GM23248 (cell line): ENCODE results near the gene MAP3K4. TPM values are rescaled to one million over a fixed set of nuclear protein-coding genes. Genes with fewer than 3 reads are reported as not detected.

Experiments
- DNase-seq: peaks from one replicate; pipeline ENCODE4 v3.0.0-alpha.2; 2015
- H2AFZ ChIP-seq: fragments of 200-600 bp; sonication (generic); 2 replicates; pipeline ENCODE4 v1.6.1; 2016; ENCODE audit warnings: antibody characterized with exemption
- H3F3A ChIP-seq: fragments of 200-600 bp; sonication (generic); 2 replicates; pipeline ENCODE4 v1.6.1; 2016; ENCODE audit warnings: mild to moderate bottlenecking, antibody characterized with exemption, mixed run types; ENCODE audit not compliant: insufficient read depth
- H3K27ac ChIP-seq: fragments of 200-600 bp; sonication (generic); 2 replicates; pipeline ENCODE4 v1.5.1; 2016; ENCODE audit warnings: mild to moderate bottlenecking
- H3K27me3 ChIP-seq: fragments of 200-600 bp; sonication (generic); replicated peaks from 2 replicates; pipeline ENCODE4 v1.6.1; 2016; ENCODE audit warnings: mild to moderate bottlenecking; ENCODE audit not compliant: insufficient read depth
- H3K36me3 ChIP-seq: fragments of 200-600 bp; sonication (generic); 2 replicates; pipeline ENCODE4 v1.6.1; 2016; ENCODE audit warnings: low read depth, mild to moderate bottlenecking
- H3K4me1 ChIP-seq: fragments of 200-600 bp; sonication (generic); 2 replicates; pipeline ENCODE4 v1.6.1; 2016; ENCODE audit warnings: mild to moderate bottlenecking; ENCODE audit not compliant: insufficient read depth
- H3K4me2 ChIP-seq: fragments of 200-600 bp; sonication (generic); one replicate; pipeline ENCODE4 v1.6.1; 2016; ENCODE audit warnings: mild to moderate bottlenecking; ENCODE audit not compliant: unreplicated experiment
- H3K4me3 ChIP-seq: fragments of 200-600 bp; sonication (generic); 2 replicates; pipeline ENCODE4 v1.5.1; 2016; ENCODE audit warnings: mild to moderate bottlenecking
- H3K79me2 ChIP-seq: fragments of 200-600 bp; sonication (generic); 2 replicates; pipeline ENCODE4 v1.6.1; 2016; ENCODE audit warnings: mild to moderate bottlenecking; ENCODE audit not compliant: insufficient read depth
- H3K9ac ChIP-seq: fragments of 200-600 bp; sonication (generic); 2 replicates; pipeline ENCODE4 v1.6.1; 2016; ENCODE audit warnings: mild to moderate bottlenecking
- H3K9me2 ChIP-seq: fragments of 200-600 bp; sonication (generic); 2 replicates; pipeline ENCODE4 v1.6.1; 2016; ENCODE audit warnings: mixed run types, mild to moderate bottlenecking, moderate library complexity; ENCODE audit not compliant: insufficient read depth
- H3K9me3 ChIP-seq: fragments of 200-600 bp; sonication (generic); one replicate; pipeline ENCODE4 v1.6.1; 2017; ENCODE audit warnings: low read depth
- H4K20me1 ChIP-seq: fragments of 200-600 bp; sonication (generic); 2 replicates; pipeline ENCODE4 v1.6.0; 2016; ENCODE audit not compliant: insufficient read depth
- EZH2 ChIP-seq: fragments of 200-600 bp; sonication (generic); IDR thresholded peaks from 2 replicates; pipeline ENCODE4 v1.6.1; 2018; ENCODE audit warnings: antibody characterized with exemption, mild to moderate bottlenecking; ENCODE audit not compliant: insufficient read depth, poor library complexity, severe bottlenecking
- EZH2phosphoT487 ChIP-seq: fragments of 200-600 bp; sonication (generic); IDR thresholded peaks from 2 replicates; pipeline ENCODE4 v1.6.1; 2018; ENCODE audit warnings: antibody characterized with exemption, moderate library complexity, mild to moderate bottlenecking, low read depth; ENCODE audit not compliant: insufficient read depth
- WGBS, 2 experiments: methylation state at CpG; one replicate each; pipeline ENCODE4 v1.1.6; 2015 to 2017; ENCODE audit warnings: low lambda C conversion rate in 2 of 2, low coverage in 1 of 2; ENCODE audit errors: missing lambda C conversion rate in 2 of 2; 5-methylcytosine and 5-hydroxymethylcytosine counted together
- in situ Hi-C: fragments of 300-500 bp; cut with MboI; formaldehyde crosslinking; loops from 2 replicates; pipeline ENCODE4 v1.15.0; 2020
- polyA plus RNA-seq: library from polyadenylated mRNA; unstranded; fragments of >200 nt; fragmentation: Nextera tagmentation; extraction: Ambion mirVana; gene quantifications from 2 replicates; pipeline ENCODE4 v1.2.1, GENCODE V29; 2016
- total RNA-seq: library from RNA; depleted of rRNA; stranded (reverse); fragments of >200 nt; shearing (Covaris generic); gene quantifications from 2 replicates; pipeline ENCODE4 v1.2.3, GENCODE V29; 2014

MAP3K4 gene
- total and polyA plus RNA-seq, 2 experiments from 2014 or later, result 13.0 to 26.2 TPM

- Histone ChIP-seq H3K4me3 (no peak overlapping the region), H3K79me2 (peaks cover 20% of the 10 kb centered on the region; the same call in 1 of the 2 replicates), H3K9me3 (no peaks in the 10 kb centered on the region), H3K27ac (no peak overlapping the region), H3K9me2 (no peaks in the 10 kb centered on the region), H4K20me1 (no peaks in the 10 kb centered on the region), H3K4me2 (no peak overlapping the region), H3F3A (peaks cover 27% of the 10 kb centered on the region), H3K36me3 (peaks cover 74% of the 10 kb centered on the region), H3K4me1 (peaks cover 11% of the 10 kb centered on the region), H3K9ac (no peak overlapping the region), H3K27me3 (no peaks in the 10 kb centered on the region), H2AFZ (no peak overlapping the region)
- TF ChIP-seq EZH2 (no peak), EZH2phosphoT487 (no peak)
- 94 to 96% methylated on average over 5 of the region's 5 CpGs for WGBS, 2 experiments
- in situ Hi-C loops, result no loop called here
- DNase-seq, result no peak
Observed at GRCh38 chr6:161085246-161085645, 93.7 kb downstream of the MAP3K4 start.

GRCh38 chr6:161088676-161089328 lies 97.2 kb downstream of the MAP3K4 start:
- WGBS, 2 experiments, result 52 to 54% methylated on average over 2 of the region's 2 CpGs
- Histone ChIP-seq H3F3A (peaks cover 29% of the 10 kb centered on the region), H3K4me3 (no peak overlapping the region), H3K79me2 (peaks cover 6% of the 10 kb centered on the region; the same call in 1 of the 2 replicates), H3K9me3 (no peaks in the 10 kb centered on the region), H3K4me1 (peaks cover 25% of the 10 kb centered on the region), H3K9ac (no peak overlapping the region), H3K27me3 (no peaks in the 10 kb centered on the region), H4K20me1 (no peaks in the 10 kb centered on the region), H3K4me2 (no peak overlapping the region), H3K27ac (no peak overlapping the region), H2AFZ (no peak overlapping the region), H3K36me3 (peaks cover 60% of the 10 kb centered on the region), H3K9me2 (no peaks in the 10 kb centered on the region)
- TF ChIP-seq EZH2phosphoT487 (no peak), EZH2 (no peak)
- in situ Hi-C loops, result no loop called here
- peak; percentile 31 for DNase-seq

- in situ Hi-C loops, result no loop called here
- Histone ChIP-seq H3K79me2 (no peaks in the 10 kb centered on the region; the same call in 1 of the 2 replicates), H3F3A (peaks cover 26% of the 10 kb centered on the region), H3K9ac (no peak overlapping the region), H3K4me3 (no peak overlapping the region), H3K27me3 (no peaks in the 10 kb centered on the region), H3K27ac (peak overlapping the region; percentile 62), H2AFZ (no peak overlapping the region), H3K4me1 (peaks cover 44% of the 10 kb centered on the region), H3K36me3 (peaks cover 46% of the 10 kb centered on the region), H4K20me1 (no peaks in the 10 kb centered on the region), H3K4me2 (no peak overlapping the region), H3K9me2 (no peaks in the 10 kb centered on the region), H3K9me3 (no peaks in the 10 kb centered on the region)
- TF ChIP-seq EZH2phosphoT487 (no peak), EZH2 (no peak)
- 44 to 48% methylated on average over 4 of the region's 4 CpGs for WGBS, 2 experiments
- DNase-seq, result peak; percentile 71
Observed at GRCh38 chr6:161091151-161091550, 99.6 kb downstream of the MAP3K4 start.

GRCh38 chr6:161091972-161092701 lies 100.6 kb downstream of the MAP3K4 start:
- no peaks in the 10 kb centered on the region for H3K9me3 ChIP-seq
- H3K4me1 ChIP-seq, result peaks cover 44% of the 10 kb centered on the region
- no peak overlapping the region for H2AFZ ChIP-seq
- peak overlapping the region; percentile 62 for H3K27ac ChIP-seq
- no peaks in the 10 kb centered on the region; the same call in 1 of the 2 replicates for H3K79me2 ChIP-seq
- H3K9ac ChIP-seq, result peak overlapping the region; percentile 23
- WGBS, 2 experiments, result 53% methylated on average over 6 of the region's 6 CpGs
- peaks cover 25% of the 10 kb centered on the region for H3F3A ChIP-seq
- H3K27me3 ChIP-seq, result no peaks in the 10 kb centered on the region
- peak overlapping the region; percentile 46 for H3K4me2 ChIP-seq
- no peaks in the 10 kb centered on the region for H4K20me1 ChIP-seq
- H3K9me2 ChIP-seq, result no peaks in the 10 kb centered on the region
- peak; percentile 79 for DNase-seq
- TF ChIP-seq EZH2 (no peak), EZH2phosphoT487 (no peak)
- H3K4me3 ChIP-seq, result no peak overlapping the region
- in situ Hi-C loops, result no loop called here
- peaks cover 40% of the 10 kb centered on the region for H3K36me3 ChIP-seq
